Stimulated activated CD8-positive, alpha-beta memory T cell treated with anti-CD3 and anti-CD28 coated beads, Interleukin-2, amount 100 ng/mL, for 48 hours (primary cell): ENCODE data around the gene ADRA2A.

Source experiments
- DNase-seq, 2 donors: peaks; one replicate each; pipeline ENCODE4 v3.0.0-alpha.2; 2020; ENCODE audit warnings: low read depth in 2 of 2

Gene ADRA2A

DNA sequence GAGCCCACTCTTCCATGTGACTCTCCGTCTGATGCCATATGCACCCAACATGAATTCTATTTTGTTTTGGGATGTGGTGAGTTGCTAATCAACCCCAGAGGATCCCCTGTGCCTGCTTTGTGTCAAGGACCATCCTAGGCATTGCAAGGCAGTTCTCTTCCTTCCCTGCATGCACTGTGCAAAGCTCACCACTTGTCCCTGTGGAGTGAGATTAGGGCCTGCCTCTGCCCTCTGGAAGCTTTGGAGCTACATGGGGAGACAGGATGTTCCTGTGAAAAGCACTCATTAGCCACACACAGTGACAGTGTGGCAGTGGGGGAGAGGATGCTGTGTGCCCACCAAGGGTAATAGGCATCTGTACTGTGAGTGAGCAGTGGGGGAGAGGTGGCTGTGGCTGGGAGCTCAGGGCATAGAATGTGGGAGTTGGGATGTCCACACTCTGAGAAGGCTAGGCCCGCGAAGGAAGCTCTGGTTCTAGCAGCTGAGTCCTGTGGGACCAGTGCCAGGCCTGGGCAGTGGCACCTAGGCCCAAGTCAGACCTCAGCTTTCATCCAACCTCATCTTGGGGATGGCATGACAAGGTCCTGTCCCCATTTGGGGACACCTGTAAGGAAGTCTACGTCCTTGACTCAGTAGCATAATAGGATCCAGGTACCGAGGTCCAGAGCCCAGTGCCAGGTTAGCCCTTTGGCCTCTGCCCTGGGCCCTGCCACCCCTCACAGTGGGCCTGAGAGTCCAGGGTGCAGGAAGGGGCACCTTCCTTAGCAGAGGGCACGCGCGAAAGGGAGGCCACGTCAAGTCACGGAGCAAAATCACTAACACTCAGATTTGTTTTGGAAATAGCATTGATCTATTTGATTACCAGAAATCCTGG, 6.6 kb downstream of the ADRA2A start:
- DNase-seq: no peak

GRCh38 chr10:111084366-111085255, 7.8 kb downstream of the ADRA2A start:
- no peak for DNase-seq

DNA sequence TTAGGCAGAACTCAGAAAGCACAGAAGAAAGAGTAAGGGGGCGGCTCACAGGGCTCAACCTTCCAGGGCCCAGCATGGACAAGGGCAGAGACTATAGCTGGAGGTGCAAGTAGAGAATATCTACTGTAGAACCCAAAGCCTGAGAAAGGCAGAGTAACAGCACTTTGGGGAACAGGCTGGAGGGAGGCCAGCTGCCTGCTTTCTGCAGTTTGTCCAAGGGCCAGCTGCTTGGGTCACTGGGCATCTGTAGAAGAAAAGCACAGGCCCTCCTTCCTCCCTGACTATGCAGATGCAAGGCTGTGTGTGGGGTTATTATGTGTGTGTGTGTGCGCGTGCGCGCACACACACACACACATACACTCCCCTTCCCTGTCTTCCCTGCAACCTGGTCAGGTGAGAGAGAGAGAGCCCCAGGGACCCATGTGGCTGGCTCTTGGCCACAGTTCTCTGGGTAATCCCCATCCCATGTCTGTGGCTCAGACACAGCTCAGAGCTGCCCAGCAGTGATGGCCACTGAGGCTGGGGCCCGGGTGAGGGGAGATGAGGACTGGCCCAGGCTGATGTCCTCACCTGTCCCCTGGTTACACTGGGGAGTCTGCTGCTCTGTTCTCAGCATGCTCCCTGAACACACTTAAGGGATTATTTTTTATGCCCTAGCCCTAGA, 9.0 kb downstream of the ADRA2A start:
- DNase-seq: no peak

DNA sequence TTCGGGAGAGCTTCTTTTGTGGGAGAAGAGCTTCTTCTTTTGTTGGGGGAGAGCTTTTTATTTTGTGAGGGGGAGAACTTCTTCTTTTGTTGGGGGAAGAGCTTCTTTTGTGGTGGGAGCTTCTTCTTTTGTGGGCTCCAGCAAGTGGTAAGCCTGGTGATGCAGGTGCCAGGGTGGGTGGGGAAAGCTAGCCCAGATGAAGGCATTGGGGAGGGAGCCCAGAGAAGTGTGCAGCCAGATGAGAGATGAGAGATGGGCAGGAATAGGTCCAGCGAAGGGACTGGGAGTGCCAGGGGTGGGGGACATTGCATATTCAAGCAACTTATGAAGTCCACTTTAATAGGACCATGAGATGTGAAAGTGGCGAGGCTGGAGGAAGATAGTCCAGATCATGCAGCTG, 9.7 kb downstream of the ADRA2A start:
- no peak for DNase-seq

GRCh38 chr10:111087331-111087756, 10.5 kb downstream of the ADRA2A start:
- no peak for DNase-seq

- DNase-seq: no peak
These were observed 11.2 kb downstream of the ADRA2A start for GRCh38 chr10:111087968-111088505.

GRCh38 chr10:111089293-111089692, 12.5 kb downstream of the ADRA2A start:
- no peak for DNase-seq

DNA sequence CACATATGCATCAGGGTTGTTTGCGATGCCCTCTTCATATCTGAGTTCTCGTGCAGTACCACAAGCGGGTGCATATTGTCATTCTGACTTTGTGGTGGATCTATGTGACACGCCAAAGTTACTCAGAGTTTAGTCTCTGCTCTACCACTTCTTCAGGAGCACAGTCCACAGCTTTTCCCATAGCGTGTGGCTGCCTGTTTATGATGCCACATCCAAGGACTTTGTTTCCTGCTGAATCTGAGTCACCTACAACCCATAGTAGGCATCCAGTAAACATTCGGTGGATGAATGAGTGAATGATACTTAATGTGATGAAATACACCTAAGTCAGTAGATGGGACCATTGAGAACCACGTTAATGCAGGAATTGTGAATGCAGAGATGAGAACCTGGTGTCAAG, 15.0 kb downstream of the ADRA2A start:
- no peak for DNase-seq

GRCh38 chr10:111093741-111094380, 17.0 kb downstream of the ADRA2A start:
- no peak for DNase-seq

DNA sequence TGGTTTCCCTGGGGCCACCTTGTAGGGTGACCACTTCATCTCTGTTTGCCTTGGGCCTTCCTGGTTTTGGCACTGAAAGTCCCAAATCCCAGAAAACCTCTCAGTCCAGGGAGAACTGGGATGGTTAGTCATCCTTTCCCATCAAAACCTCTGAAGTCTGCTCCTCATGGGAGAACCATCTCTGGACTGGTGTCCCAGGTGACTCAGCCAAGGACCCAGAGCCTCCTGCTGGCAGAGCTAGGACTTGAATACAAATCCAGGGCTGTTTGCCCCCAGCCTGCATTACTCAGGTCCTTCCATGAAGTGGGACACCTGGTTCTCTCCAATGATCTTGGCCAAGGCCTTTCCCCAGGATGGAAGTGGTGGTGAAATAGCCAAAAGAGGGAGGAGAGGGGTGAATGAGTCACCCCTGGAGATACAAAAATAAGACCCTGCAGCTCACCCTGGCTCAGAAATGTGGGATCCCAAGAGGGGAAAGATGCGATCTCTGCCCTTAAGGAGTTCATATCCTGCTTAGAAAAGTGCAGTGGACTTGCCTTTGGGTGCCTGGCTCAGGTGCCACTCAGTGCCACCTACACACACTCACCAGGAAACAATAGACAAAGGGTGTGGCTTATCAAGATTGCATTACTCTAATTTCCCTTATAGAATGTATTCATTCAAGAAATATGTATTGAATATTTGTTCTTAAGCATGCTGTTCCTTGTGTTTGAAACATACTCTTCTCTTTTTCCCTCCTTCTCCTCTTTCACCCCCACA, 22.0 kb downstream of the ADRA2A start:
- no peak for DNase-seq

- no peak for DNase-seq
These were observed 23.4 kb downstream of the ADRA2A start for GRCh38 chr10:111100198-111100597.

GRCh38 chr10:111101796-111102195, 25.0 kb downstream of the ADRA2A start:
- DNase-seq: no peak

GRCh38 chr10:111102359-111102837, 25.6 kb downstream of the ADRA2A start:
- DNase-seq: no peak

DNA sequence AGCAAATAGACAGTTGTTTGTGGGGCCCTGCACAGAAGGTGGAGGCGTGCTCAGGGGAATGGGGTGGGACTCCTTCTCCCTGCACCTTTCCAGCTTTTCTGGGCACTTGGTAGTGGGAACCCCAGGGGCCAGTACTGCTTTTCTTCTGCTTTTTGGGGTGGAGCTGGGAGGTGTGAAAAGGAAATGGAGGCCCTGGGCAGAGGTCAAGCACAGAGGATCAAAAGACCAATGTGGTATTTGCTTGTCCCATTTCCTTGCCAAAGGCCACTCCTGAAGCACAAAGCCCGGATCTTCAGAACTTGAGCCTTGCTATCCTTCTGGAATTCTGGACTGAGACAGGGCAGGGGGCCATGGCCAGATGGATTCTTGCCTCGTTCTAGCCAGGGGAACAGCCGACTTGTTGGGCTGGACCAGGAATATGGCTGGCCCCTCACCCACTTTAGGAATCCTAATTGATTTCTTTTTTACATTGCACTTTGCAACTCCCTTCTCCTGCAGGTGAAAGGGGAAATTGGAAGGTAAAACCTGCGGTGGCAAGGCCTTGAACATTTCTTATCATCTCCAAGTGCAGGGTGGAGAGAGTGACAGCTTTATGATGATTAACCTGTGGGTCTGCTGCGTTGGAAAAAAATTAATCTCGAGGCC, 26.5 kb downstream of the ADRA2A start:
- DNase-seq: no peak

DNA sequence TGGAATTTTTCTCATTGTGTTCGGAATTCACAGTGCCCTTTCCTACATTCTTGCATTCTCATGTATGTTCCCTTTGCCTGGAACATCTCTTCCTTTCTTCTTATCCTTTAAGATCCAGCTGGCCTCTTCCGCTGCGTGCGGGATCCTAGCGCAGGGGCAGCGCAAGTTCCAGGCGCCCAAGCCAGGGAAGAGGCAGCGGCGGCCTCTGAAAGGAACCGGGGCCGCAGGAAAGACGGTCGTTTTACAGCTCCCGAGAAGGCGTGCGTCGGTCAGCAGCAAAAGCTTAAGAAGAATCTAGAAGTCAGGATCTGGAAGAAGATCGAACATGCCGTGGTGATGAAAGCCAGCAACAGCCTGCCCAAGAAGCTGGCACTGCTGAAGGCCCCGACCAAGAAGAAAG, 28.0 kb downstream of the ADRA2A start:
- DNase-seq: no peak

GRCh38 chr10:111106081-111106480, 29.3 kb downstream of the ADRA2A start:
- no peak for DNase-seq

- DNase-seq: no peak
These were observed 30.2 kb downstream of the ADRA2A start for GRCh38 chr10:111107023-111107422.

DNA sequence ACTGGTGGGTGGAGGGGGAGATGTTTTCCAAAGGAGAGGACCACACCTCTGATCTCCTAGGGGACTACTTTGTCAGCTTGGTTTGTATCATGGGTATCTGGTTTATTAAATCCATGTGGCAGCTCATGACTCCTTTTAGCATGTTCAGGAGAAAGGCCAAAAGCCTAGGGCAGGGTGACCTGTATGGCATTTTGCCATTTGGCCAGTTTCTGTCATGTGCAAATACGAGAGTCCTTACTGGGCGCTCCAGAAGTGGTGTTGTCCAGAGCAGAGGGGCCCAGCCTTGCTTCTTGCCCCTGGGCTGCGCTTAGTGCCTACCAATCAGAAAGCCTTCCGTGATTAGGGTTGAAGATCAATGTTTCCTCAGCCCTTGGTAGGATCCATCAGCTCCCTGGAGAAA, 31.0 kb downstream of the ADRA2A start:
- no peak for DNase-seq

DNA sequence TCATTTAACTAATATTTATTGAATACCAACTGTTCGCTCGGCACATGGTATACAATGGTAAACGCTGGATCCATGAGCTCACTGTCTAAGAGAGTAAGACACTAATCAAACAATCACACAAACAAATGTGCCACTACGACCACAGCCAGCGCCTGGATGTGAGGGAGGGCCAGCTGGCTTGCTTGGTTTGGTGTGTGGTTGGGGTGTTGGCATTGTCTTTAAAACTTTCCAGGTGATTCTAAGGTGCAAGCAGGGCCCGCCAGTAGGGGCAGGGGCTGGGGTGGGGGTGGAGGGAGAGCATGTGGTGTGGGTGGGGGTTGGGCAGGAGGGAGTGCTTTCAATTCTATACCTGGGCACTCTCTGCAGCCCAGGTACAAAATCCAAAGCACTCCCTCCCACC, 31.6 kb downstream of the ADRA2A start:
- DNase-seq: no peak
